Amniotic epithelial cell (primary cell): ENCODE measurements around the gene SUPT3H.
"Not testable (repeated sequence)": the region's sequence is repeated elsewhere in the genome, so short reads cannot be mapped to it uniquely, and the experiment has no call there.

Experiments
- DNase-seq: peaks from one replicate; pipeline ENCODE4 v3.0.0-alpha.2; 2010; ENCODE audit warnings: low read depth

SUPT3H gene

DNA sequence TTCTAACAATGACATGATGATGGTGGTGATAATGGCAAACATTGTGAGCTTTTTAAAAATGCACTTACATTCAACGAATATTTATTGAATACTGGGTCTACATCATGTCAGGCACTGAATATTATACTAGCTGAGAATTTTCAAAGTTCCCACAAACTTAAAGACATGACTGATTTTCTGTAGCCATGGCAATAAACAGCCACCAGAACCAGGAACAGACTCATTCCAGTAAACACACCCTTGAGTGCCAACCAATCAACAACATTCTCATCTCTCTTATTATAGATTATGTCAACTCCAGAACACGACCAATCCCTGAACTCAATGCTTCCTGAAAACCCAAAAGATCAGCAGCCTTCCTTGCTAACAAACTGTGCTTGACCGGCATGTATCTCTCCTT is 262.0 kb downstream of the SUPT3H start:
- DNase-seq, result peak; percentile 85

GRCh38 chr6:45112711-45113110 is 265.0 kb downstream of the SUPT3H start:
- peak; percentile 38 for DNase-seq

DNA sequence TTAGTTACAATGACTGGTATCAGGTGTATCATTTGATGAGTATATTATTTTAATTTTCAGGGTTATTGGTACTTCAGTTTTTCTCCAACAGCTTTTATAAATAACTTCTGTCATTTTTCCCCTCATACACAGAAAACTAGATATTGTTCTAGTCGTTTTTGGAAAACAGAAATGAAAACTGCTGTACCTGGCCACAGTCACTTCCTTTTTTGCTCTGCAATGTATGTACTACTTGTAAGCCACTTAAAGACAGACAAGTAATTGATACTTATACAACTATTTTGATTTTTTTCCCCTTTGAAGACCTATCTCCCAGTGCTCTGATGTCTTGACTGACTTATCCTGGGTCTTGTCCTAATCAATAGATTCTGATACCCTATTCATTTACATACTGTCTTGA is 268.2 kb downstream of the SUPT3H start:
- no peak for DNase-seq

DNA sequence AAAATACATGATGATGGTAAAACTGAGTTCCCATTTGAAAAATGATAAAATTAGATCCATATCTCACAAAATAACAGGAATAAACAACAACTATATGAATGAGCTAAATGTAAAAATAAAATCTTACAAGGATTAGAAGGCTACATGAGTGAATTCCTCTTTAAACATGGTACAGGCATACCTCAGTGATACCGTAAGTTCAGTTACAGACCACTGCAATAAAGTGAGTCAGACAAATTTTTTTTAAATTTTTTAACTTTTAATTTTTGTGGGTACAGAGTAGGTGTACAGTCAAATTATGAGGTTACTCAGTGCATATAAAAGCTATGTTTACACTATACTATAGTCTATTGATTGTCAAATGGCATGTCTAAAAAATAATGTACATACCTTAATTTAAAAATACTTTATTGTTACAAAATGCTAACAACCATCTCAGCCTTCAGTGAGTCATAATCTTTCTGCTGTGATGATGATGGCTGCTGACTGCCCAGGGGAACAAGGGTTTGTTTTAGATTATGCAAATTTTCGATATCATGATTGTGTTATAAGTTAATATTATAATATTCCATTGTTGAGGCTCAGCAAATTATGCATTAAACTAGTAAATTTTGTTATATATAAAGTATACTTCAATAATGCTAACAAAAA is 272.4 kb downstream of the SUPT3H start:
- peak; percentile 62 for DNase-seq

GRCh38 chr6:45104429-45104828 is 273.3 kb downstream of the SUPT3H start:
- DNase-seq, result no peak

GRCh38 chr6:45098256-45098655 is 279.5 kb downstream of the SUPT3H start:
- DNase-seq, result no peak

DNA sequence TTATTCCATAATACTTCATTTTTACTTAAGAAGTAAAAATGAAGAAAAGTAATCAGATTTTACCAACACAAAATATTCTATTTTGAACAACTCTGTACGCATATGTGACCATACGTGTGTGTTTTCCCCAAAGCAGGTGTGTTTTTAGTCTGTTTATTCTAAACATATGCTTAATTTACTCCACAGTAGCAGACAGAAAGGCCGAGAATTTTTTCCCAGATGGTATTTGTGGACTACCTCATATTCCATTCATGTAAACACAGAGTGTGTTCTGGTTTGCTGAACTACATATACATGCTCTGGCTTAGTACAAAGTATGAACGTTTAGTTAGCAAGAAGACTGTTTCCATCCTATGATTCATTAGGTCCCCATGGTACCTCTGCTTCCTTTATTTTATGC is 282.9 kb downstream of the SUPT3H start:
- DNase-seq, result no peak

DNA sequence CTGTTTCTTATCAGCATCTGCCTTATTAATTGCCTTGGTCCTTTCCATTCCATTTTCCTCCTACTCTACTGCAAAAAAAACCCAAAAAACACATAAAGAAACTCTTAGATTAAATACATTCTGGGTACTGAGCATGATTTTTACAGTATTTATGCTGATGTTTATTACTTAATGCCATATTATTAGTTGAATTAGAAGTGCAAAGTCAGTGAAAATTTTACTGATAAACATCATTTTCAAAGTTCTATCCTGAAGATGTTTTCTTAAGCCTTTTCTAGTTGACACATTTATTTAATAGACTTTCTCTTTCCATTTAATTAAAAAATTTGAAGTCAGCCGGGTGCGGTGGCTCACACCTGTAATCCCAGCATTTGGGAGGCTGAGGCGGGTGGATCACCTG is 285.6 kb downstream of the SUPT3H start:
- no peak for DNase-seq

DNA sequence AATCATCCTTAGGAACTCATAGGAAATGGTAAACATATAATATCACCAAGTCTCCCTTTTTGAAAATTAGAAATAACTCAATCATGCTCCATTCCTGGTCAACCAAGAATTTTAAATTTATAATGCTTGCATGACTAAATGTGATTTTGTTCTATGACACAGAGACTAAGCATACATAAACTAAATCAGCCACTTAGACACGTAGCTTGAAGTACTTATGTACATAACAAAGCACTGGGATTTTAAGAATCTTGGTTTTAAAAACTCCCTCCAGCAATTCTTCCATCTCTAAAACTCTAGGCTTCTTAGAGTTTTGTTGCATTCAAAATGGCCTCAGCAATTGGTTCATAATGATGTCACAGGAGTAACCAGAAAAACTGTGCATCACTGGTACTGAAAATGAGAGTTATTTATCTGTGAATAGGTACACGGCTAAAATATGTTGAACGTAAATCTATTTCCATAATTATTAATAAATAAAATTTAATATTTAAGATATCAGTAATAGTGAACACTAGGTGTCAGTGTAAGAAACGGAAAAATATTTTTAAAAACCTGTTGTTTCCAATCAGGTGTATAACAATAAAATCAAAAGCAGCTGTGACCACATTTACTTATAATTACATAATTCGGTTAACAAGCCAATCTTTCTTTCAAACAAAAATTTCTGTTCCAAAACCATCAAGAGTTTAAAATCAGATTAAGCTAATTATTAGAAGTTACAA is 291.2 kb downstream of the SUPT3H start:
- no peak for DNase-seq

DNA sequence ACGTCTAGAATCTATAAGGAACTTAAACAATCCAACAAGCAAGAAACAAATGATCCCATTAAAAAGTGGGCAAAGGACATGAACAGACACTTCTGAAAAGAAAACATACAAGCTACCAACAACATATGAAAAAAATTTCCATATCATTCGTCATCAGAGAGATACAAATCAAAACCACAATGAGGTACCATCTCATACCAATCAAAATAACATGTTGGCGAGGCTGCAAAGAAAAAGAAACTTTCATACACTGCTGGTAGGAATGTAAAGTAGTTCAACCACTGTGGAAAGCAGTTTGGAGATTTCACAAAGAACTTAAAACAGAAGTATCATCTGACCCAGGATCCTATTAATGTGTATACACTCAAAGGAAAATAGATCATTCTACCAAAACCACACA is 293.5 kb downstream of the SUPT3H start:
- DNase-seq, result no peak

DNA sequence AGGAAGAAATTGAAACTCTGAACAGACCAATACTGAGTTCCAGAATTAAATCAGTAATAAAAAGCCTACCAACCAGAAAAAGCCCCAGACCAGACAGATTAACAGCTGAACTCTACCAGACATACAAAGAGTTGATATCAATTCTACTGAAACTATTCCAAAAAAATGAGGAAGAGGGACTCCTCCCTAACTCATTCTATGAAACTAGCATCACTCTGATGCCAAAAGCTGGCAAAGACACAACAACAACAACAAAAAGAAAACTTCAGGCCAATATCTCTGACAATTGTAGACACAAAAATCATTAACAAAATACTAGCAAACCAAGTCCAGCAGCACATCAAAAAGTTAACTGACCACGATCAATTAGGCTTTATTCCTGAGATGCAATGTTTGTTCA is 295.6 kb downstream of the SUPT3H start:
- no peak for DNase-seq

DNA sequence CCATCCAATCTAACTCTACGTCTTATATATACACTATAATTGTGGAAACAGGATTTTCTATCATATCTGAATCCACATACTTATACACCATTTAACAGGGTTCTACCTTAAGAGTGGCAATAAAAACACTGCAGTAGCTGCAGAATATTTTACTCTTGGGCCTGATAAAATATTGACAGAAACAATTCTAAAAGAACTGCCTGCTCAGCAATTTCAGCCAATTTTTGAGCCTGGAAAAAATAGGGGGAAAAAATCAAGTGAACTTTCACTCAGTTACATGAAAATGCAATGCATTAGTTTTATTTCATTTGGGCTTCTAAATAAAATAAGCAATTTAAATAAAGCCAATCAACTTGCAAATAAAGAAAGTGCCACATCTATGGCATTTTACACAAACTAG is 296.1 kb downstream of the SUPT3H start:
- no peak for DNase-seq

DNA sequence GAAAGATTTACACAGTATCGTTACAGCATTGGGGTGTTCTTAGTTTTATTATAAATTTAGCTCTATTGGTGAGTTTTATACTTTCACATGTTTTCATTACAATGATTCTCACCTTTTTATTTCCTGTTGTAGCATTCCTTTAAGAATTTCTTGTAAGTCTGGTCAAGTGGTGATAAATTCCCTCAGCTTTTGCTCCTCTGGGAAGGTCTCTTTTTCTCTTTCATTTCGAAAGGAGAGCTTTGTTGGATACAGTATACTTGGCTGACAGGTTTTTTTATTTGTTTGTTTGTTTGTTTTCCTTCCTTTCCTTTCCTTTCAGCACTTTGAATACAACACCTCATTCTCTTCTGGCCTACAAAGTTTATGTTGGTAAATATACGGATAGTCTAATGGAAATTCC is 299.3 kb downstream of the SUPT3H start:
- no peak for DNase-seq

- DNase-seq, result no peak
Measured at GRCh38 chr6:45076217-45076930, 301.4 kb downstream of the SUPT3H start.

DNA sequence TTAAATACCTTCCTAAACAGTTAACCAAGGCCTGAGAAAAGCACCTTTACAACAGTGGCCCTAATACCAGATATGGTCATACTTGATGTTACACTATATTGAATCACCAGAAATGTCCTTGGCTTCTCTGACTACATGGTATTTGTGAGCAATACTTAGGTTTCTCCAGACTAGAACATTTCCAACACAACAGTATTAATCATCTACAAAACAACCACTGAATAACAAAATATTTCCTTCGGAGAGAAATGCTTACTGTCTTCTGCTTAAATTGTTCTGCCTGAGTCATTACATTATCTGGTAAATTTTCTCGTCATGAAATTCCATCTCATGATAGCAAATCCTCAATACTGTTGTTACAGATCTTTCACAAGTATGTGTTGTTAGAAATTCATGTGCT is 302.5 kb downstream of the SUPT3H start:
- DNase-seq, result peak; percentile 100

- no peak for DNase-seq
Measured at GRCh38 chr6:45074439-45074838, 303.3 kb downstream of the SUPT3H start.

- peak; percentile 66 for DNase-seq
Measured at GRCh38 chr6:45073771-45074170, 304.0 kb downstream of the SUPT3H start.

- DNase-seq, result no peak
Measured at GRCh38 chr6:45072673-45073072, 305.1 kb downstream of the SUPT3H start.

DNA sequence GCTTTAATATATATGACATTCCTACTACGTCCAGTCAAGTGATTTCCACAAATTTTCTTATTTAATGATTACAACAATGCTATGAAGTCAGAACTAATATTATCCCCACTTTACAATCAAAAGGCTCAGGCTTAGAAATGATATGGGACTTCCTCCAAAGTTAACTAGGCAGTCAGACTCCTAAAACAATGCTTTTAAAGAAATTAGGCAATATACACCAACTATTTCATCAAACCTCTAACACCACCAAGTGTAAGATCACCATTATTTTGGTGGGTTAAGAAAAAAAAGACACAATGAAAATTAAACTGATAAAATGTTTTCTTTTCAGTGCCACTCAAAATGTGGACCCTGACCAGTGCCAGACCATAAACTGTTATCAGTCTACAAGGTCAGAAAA is 305.7 kb downstream of the SUPT3H start:
- DNase-seq, result no peak

DNA sequence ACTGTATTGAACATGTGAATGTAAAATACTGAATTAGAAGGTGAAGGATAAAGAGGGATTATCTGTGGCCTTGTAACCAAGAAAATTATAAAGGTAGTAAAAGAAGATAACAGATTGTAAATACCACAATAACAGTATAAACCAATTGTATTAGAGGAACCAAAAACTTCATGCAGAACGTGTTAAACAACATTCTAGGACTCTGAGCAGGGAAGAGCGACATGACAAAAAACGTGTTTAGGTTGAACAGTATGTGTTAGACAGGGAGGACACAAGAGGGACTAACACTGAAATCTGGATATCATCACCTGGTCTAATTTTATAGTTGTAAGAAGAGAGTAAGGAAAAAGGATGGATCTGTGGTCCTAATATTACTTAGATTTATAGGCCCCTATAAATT is 308.6 kb downstream of the SUPT3H start:
- no peak for DNase-seq

- DNase-seq, result not testable (repeated sequence)
Measured at GRCh38 chr6:45067446-45067845, 310.3 kb downstream of the SUPT3H start.

- DNase-seq, result not testable (repeated sequence)
Measured at GRCh38 chr6:45062659-45063058, 315.1 kb downstream of the SUPT3H start.

DNA sequence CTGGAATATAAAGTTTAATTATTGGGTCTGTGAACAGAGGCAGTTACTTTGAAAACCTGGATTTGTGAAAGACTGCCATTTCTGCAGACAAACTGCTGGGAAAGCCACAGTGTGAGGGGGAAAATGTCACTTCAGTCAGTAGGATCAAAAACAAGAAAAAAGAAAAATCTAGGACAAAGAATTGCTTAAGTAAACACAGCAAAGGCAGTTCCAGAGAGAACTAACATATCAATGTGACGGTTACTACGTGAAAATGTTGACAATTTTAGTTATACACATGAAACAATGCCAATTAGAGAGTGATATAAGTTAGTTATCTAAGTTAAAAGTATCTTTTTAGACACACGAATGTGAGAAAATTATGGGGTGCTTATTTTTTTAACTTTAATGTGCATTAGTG is 320.0 kb downstream of the SUPT3H start:
- no peak for DNase-seq
